Measurements from ENCODE around the gene OVCH1. TPM values are rescaled to one million over a fixed set of nuclear protein-coding genes. Genes with fewer than 3 reads are reported as not detected.

Gene OVCH1, protein sequence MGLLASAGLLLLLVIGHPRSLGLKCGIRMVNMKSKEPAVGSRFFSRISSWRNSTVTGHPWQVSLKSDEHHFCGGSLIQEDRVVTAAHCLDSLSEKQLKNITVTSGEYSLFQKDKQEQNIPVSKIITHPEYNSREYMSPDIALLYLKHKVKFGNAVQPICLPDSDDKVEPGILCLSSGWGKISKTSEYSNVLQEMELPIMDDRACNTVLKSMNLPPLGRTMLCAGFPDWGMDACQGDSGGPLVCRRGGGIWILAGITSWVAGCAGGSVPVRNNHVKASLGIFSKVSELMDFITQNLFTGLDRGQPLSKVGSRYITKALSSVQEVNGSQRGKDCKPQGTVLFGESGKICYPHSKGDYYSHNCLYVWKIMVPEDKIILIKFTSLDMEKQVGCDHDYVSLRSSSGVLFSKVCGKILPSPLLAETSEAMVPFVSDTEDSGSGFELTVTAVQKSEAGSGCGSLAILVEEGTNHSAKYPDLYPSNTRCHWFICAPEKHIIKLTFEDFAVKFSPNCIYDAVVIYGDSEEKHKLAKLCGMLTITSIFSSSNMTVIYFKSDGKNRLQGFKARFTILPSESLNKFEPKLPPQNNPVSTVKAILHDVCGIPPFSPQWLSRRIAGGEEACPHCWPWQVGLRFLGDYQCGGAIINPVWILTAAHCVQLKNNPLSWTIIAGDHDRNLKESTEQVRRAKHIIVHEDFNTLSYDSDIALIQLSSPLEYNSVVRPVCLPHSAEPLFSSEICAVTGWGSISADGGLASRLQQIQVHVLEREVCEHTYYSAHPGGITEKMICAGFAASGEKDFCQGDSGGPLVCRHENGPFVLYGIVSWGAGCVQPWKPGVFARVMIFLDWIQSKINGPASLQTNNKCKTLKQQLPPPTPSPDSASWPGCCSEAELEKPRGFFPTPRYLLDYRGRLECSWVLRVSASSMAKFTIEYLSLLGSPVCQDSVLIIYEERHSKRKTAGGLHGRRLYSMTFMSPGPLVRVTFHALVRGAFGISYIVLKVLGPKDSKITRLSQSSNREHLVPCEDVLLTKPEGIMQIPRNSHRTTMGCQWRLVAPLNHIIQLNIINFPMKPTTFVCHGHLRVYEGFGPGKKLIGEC
- not detected for total RNA-seq

DNA sequence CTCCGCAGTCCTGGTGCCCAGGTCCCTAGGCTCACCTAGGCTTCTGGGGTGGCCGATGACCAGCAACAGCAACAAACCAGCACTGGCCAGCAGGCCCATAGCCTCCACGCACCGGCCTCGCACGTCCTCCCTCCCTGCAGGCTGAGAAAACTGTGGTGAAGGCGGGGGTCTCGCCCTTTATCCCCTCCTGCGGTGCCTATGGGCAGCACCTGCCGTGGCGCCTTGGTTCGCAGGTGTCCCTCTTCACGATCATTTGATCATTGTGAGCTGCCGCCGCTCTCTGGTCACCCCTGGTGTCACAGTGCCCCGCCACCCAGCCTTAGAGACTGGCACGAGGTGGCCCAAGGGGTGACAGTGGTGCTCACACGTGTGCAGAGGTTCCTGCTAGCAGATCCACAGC lies at the start of gene OVCH1:
Gene OVCH1, minus strand, starts transcription at position 99 of the 400 bp plus-strand sequence. Its CDS starts 0 bp downstream, at position 99.

GRCh38 chr12:29380536-29381523 lies 116.7 kb downstream of the OVCH1 start, which contains the start of gene ERGIC2:
TSS of gene ERGIC2 (minus strand) at chr12:29381172. CDS start at chr12:29371633, 9,539 bp downstream.

Other genes with a start within 250 kb of the OVCH1 start
- gene ERGIC2, start 116.5 kb downstream of the OVCH1 start, total RNA-seq: 10 to 100 TPM; 61.2 to 63.4 TPM